GM04503 (cell line): ENCODE results near the gene MRC2.

Experiments
- DNase-seq: peaks from one replicate; pipeline ENCODE4 v3.0.0-alpha.2; 2012; ENCODE audit warnings: low read depth

MRC2 gene

GRCh38 chr17:62701706-62702085 lies 74.2 kb downstream of the MRC2 start:
- no peak for DNase-seq

- DNase-seq = no peak
Observed at GRCh38 chr17:62702746-62703260, 75.3 kb downstream of the MRC2 start.

- no peak for DNase-seq
Observed at GRCh38 chr17:62703261-62703775, 75.8 kb downstream of the MRC2 start.

GRCh38 chr17:62703776-62704380 lies 76.4 kb downstream of the MRC2 start:
- DNase-seq = no peak

GRCh38 chr17:62704381-62704971 lies 77.0 kb downstream of the MRC2 start:
- no peak for DNase-seq

GRCh38 chr17:62705156-62705777 lies 77.8 kb downstream of the MRC2 start:
- DNase-seq = no peak

GRCh38 chr17:62705778-62706597 lies 78.5 kb downstream of the MRC2 start:
- no peak for DNase-seq

- no peak for DNase-seq
Observed at GRCh38 chr17:62706598-62707424, 79.3 kb downstream of the MRC2 start.

- DNase-seq = no peak
Observed at GRCh38 chr17:62707425-62707739, 79.9 kb downstream of the MRC2 start.

GRCh38 chr17:62708587-62708986 lies 81.1 kb downstream of the MRC2 start:
- DNase-seq = no peak

- no peak for DNase-seq
Observed at GRCh38 chr17:62712171-62712581, 84.7 kb downstream of the MRC2 start.

GRCh38 chr17:62713086-62713881 lies 85.8 kb downstream of the MRC2 start:
- no peak for DNase-seq

- no peak for DNase-seq
Observed at GRCh38 chr17:62714016-62714777, 86.7 kb downstream of the MRC2 start.

GRCh38 chr17:62715882-62716390 lies 88.5 kb downstream of the MRC2 start:
- no peak for DNase-seq

- DNase-seq = no peak
Observed at GRCh38 chr17:62716834-62717588, 89.5 kb downstream of the MRC2 start.

- no peak for DNase-seq
Observed at GRCh38 chr17:62717589-62717855, 90.1 kb downstream of the MRC2 start.

GRCh38 chr17:62717889-62718288 lies 90.4 kb downstream of the MRC2 start:
- no peak for DNase-seq

GRCh38 chr17:62718429-62718828 lies 91.0 kb downstream of the MRC2 start:
- no peak for DNase-seq

GRCh38 chr17:62719586-62719985 lies 92.1 kb downstream of the MRC2 start:
- no peak for DNase-seq
